Stimulated activated CD4-positive, alpha-beta T cell treated with anti-CD3 and anti-CD28 coated beads, Interleukin-12 subunit alpha, Interleukin-12 subunit beta, amount 100 ng/mL, for 4 hours (primary cell): ENCODE measurements around the gene CRYGN.

Experiments used
- DNase-seq: peaks from one replicate; pipeline ENCODE4 v3.0.0-alpha.2; 2020

Gene CRYGN

DNA sequence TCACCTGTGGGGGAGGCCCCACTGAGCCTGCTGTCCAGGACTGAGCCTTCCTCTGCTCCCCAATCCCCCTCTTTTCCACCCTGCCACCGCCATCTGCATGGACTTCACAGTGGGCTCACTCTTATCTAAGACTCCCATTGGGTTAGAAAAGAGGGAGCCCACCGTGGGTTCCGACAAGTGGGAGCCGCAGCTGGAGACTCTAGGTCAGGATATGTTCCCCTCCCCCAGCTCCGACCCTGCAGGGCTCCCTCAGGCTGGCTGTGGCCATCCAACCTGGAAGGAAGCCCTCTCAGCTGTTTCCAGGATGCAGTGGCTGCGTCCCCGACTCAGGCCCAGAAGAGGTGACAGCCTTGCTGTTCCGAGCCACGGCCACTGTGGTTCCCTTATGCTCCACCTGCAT, 34.9 kb downstream of the CRYGN start:
- DNase-seq: no peak

DNA sequence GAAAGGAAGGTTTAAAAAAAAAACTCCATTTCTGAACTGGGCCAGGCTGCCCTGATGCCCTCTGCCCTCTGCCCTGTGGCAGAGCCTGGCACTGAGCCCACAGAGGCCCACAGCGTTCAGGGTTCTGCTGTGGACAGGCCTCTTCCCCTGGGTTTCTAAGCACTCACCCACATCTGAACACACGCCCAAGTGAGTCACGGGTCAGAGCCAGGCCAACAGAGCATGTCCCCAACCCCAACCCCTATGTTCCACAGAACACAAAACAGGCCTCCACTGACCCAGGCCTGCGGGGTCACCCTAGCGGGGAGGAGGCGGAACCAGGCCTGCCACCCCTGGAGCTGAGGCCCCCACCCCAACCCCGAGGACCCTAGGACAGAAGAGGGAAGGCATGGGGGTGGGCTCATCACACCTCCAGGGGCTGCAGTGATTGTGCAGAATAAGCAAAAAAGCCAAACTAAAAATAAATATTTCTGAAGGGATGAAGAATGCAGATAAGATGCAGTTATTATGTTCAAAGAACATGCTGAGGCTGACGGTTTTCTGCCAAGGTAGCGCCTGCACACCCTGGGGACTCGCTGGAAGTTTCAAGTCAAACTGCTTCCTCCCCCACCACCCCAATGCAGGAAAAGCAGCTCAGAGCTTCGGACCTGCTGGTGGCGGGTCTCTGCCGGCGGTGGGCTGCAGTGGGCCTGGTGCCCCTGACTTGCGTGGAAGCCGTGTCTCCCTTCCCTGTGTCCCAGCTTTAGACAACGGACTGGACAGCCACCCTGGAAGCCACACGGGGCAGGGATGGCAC, 35.5 kb downstream of the CRYGN start:
- DNase-seq: no peak

DNA sequence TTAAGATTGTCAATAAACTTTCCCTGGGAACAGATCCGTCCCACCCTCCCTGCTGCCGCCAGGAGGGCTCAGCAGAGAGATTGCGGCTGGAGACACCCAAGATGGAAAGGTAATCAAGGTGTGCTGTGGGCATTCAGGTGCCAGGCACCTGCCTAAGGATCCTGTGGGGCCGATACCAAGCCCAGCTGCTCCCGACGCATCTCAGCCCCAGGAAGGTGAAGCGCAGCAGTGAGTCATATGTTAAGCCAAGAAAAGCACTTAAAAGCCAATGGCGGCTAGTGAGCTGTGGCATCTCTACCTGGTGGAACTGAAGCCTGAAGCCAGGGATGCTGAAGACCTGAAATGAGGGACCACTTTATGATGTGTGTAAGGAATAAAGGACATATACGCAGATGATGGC, 36.2 kb downstream of the CRYGN start:
- no peak for DNase-seq

DNA sequence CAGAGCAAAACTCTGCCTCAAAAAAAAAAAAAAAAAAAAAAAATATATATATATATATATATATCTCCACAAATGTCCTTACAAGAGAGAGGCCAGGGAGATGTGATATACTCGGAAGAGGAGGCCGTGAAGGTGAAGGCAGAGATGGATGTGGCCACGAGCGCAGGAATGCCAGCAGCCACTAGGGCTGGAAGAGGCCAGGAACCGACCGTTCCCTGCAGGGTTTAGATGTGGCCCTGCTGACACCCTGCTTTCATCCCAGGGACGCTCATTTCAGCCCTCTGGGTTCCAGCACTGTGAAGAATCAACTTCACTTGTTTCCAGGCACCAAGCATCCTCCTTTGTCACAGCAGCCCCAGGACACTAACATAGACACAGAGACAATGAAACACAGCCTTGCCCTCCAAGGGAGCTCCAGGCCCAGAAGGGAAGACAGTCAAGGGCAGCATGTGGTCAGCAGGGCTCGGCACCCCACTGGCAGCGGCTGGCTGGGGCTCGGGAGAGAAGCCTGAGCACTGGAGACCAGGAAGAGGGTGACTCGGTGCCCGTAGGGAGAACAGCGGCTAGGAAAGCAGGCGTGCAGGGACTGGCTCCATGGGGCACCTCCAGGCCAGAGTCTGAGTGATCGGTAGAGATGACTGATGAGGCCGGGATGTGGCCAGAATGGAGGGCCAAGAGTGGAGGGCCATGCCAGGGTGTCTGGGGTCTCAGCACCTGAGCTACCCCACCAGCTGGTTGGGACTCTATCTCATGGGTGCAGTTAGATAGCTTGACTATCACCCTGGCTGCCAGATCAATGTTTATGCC, 37.7 kb downstream of the CRYGN start:
- DNase-seq: no peak

DNA sequence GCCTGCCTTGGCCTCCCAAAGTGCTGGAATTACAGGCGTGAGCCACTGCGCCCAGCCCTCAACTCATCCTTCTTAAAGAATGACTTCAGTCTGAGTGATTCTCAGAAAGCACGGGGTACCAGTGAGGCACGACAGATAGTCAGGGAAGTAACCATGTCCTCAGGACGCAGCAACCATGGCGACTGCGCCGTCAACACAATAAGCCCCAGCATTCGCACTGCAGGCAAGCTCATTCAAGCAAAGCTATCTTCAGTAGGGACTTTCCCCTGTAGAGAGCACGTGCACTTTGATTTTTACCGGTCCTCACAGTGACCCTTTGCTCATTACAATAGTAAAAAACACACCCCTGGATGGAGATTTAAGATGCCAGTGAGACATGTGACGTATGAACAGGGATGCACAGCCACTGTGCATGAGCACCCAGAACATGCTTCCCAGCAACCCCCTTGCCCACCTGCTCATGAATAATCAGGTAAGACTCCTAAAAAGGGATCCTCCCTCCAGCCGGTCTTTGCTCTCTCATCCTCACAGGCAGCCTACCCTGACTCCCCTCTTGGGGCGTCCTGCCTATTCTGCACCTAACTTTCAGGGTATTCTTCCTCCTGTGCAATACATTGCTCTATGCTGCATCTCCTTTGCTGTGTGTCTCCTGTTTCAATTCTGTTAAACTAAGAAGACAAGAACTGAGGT, 39.2 kb downstream of the CRYGN start:
- DNase-seq: no peak

DNA sequence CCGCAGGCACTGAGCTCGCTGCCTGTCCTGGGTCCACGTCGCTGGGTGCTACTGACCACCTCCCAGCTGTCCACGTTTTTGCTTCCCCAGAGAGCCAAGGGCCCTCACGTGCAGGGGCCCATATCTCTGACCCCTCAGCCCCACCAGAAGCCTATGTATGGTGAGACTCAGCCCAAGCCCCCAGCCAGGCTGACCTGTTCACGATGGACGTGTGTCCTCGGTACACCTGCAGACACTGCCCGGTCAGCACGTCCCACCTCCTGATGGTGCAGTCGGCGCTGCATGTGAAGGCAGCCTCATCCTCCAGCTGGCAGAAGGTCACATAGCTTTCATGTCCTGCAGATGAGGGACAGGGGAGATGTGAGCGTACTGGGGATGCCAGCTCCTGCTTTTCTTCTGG, 40.0 kb downstream of the CRYGN start:
- no peak for DNase-seq

DNA sequence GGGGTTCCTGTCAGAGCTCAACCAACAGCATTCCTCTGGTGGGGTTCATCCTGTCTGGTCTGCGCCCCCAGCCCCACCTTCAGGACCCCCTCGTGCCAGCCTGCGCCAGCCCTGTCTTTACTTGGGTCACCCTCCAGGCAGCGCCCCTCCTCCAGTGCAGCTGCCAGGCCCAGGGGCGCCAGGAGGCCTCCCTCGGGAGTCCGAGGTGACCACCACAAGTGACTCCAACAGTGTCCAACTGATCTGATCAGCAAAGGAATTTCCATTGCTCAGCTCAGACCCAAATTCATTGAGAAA, 40.7 kb downstream of the CRYGN start:
- DNase-seq: no peak

DNA sequence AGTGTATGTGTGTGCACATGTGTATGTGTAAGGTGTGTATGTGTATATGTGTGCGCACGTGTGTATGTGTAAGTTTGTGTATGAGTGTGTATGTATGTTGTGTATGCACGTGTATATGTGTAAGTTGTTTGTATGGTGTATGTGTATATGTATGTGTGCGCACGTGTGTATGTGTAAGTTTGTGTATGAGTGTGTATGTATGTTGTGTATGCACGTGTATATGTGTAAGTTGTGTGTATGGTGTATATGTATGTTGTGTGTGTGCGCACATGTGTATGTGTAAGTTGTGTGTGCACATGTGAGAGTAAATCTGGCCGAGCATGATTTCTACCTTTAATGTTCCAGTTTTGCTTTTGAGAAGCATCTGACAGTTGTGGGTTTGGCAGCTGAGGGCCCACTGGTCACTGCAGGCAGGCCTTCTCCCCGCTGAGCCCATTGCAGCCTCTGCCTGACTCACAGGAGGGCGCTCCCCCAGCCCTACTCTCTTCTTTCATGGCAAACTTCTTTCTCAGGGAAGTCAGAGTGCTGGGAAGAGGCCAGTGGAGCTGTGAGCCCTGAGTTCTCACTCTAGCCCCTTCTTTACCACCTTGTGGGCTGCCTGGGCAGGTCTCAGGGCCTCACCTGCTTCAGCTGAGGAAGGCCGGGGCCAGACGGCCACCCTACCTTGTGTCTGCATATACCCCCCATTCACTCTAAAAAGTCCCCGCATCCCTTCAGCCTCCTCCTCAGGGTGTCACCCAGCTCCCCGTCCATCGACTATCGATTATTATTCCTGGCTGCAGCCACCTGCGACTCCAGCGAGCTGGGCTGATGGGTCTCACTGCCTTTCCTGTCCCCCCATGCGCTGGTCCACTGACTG, 41.3 kb downstream of the CRYGN start:
- DNase-seq: no peak

DNA sequence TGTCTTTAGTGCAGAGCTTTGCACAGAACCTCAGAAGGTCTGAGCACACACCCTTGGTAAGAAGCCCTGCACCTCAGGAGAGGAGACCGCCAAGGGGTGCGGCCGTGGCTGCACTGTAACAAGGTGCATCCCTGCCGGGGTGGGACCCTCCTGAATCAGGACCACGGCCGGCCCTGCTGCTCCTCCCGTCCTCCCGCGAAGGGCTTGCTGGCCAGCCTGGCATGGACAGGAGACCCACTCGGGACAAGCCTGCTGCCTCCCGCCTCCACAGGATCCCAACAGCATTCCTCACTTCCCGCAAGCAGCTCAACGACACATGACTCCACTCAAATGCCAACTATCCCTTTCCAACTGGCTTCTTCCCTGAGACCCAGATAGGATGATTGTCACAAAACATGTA, 42.9 kb downstream of the CRYGN start:
- DNase-seq: no peak

DNA sequence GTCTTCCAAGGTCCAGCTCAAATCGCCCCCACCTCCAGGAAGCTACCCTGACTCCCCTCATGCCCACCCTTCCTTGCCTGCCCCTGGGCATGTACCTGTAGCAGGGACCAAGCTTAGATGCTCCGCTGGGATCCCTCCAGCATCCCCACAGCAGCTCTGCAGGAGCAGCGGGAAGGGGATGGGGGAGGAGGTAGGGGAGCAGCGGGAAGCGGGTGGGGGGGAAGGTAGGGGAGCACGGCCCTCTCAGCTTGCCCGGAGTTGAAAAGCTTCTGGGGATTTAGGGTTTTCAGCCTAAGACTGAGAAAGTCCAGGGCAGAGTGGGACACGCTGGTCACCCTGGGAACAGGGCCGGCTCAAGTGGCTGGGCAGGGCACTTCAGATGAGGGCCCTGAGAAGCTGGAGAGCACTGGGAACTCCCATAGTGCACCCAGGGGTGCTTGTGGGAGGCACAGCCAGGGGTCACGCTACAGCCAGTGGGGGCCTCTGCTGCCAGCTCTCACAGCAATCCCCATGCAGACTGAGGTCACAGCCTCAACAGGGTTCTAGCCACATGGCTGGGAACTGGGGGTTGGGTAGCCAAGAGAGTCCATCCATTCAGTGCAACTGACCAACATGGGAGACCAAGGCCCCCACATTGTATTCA, 43.5 kb downstream of the CRYGN start:
- no peak for DNase-seq

DNA sequence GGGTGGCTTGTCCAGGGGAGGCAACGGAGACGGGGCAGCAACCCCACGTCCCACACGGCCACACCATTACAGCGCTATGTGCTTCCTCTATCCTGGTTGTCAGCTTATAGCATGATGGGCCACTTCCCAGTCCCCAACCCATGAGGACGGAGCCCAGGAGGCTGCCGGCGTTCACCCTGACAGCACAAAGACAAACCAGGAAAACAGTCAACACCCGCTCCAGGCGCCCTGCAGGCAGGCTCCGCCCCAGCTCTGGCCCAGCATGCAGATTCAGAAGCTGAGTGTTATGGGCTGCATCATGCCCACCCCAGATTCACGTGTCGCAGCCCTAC, 44.9 kb downstream of the CRYGN start:
- DNase-seq: no peak

DNA sequence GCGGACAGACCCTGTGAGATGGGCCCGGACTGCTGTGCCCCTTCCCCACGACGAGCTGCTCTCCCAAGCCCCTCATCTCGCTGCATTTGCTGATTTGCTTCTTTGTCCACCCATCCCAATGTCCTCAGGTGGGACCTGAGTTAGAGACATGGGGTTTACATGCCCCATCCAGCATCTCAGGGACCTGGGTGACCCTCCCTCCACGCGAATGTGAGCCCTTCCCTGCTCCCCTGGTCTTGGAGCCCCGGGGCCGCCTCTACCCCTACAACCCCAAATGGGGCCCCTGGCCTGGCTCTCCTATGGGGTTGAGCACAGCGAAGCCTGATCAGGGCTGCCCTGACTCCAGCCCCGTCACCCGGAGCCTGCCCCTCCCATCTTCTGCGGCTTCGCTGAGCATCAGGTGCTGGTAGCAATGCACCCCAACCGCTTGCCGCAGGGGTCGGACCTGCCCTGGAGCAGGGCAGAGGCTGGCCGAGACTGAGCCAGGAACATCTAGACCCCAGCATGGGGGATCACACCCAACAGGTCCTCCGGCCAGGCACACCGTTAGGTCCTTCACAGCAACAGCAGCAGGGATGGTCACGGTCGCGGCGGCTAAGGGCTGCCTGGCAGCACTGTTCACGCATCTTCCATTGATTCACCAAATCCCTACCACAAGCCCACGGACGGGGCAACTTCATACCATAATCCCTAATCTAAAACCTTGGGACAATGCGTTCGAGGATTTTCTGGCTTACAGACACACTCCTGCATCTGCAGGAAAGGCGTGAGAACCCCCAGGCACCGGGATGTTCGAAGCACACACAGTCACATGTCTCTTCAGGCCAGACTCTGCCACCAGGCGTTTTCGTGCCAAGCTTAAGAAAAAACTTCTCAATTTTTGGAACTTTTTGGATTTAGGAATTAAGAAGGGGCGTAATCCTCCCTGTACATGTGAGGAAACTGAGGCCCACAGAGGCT, 45.6 kb downstream of the CRYGN start:
- DNase-seq: no peak

DNA sequence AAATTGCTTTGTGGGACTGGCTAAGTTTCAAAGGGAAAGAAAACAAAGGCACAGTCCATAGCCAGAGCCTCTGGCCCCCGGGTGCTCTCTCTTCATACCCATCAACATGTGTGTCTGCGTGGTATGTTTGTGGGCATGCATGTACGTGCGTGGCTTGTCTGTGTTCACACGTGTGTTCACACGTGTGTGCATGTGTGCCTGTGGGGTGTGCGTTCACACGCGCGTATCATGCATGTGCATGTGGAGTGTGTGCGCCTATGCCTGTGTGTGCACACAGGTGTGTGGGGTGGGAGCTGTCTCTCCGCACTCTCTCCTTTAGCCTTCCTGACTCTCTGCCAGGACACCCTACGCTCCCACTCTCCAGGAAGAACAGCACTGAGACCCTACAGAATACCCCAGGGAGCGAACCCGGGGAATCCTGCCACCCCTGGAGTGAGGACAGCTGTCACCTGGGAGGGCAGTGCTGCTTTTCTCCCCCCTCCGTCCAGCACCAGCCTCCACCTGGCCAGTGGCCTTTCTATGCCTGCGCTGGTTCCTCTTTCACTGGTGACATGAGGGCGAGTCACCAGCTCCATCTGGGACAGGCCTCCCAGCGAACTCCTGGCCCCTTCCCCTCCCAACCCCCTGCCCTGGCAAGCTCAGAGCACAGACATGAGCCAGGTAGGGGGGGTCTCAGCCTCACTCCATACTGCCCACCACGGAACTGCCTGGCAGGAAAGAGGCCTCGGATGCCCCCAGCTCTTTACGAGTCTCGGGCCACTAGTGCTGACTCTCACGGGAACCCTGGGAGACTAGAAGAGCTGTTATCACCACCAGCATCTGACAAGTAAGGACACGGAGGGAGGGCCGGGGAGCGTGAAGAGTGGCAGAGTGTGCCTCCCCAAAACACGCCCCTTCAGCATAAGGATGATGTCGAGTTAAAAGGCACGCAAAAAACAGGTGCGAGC, 46.6 kb downstream of the CRYGN start:
- DNase-seq: no peak

DNA sequence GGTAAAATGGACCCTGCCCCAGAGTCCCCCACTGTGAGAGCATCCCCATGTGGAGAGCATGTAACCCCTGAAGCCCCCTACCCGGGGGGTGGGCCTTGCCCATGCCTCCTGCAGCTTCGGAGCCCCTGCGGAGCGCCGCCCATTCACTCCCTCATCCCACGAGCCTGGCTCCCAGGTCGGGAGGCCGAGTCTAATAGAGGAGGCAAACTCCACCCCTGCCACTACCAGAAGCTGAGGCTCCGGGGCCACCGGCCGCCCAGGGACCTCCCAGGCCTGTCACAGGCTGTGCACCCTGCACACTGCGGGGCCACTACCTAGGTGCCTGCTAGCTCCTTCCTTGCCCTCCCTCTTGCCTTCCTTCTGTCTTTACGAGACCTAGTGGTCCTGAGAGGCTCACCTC, 47.5 kb downstream of the CRYGN start:
- no peak for DNase-seq

DNA sequence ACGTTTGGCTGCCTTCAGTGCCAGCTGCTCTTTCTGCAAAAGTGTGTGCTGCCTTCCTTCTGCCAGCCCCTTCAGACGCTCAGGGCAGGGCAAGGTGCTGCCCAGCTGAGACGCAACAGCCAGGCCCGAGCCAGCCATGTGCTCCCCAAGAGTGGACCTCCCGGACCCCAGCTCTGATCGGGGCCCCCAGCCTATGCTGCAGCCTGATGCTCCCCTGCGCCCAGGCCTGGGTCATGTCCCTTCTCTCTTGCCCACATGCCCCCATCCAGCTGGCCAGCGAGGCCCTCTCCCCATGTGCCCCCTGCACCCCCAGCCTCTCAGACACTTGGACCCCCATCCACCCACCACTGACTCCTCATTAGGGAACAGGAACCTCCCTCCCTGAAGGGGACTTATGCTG, 47.9 kb downstream of the CRYGN start:
- no peak for DNase-seq

DNA sequence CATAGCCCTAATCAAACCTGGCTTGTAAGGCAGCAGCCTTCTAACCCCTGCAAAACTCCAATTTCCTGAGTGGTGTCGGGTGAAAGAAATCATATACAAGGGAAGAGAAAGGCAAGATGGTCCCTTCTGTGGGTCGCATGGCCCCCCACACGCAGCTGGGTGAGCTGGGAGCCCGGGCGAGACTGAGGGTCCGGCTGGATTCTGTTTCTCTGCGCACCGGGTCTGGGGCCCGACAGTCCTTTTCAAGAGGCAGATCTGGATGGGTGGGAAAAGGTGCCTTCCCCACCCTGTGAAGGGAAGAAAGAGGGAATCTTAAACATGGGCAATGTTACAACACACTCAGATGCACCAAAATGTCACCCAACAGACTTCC, 48.6 kb downstream of the CRYGN start:
- DNase-seq: no peak

DNA sequence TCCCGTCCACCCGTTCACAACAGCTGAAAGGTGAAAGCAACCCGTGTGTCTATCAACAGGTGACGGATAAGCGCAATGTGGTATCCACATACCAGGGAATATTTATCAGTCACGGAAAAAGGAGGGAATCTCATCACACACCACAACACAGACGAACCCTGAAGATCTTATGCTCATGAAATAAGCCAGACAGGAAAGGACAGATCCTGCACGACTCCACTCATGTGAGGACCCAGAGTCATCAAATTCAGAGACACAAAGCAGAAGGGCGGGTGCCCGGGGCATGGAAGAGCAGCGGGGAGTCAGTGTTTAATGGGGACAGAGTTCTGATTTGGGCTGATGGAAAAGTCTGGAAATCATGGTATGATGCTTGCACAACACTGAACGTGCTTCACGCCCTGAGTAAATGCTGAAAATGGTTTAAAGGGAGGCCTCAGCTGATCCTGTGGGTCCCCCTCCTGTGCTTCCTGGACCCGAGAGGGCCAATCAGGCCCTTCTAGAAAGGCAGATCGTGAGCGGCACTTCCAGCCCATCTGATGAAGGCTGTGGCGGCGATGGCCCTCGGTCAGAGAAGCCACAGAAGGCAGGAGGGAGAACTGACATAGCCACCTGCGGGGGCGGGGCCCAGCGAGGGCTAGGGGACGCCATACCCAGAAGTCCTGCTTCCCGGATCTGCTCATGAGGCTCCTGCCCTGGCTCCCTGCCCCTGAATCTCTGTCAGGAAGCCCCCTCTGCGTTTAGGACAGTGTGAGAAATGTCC, 49.2 kb downstream of the CRYGN start:
- DNase-seq: no peak

DNA sequence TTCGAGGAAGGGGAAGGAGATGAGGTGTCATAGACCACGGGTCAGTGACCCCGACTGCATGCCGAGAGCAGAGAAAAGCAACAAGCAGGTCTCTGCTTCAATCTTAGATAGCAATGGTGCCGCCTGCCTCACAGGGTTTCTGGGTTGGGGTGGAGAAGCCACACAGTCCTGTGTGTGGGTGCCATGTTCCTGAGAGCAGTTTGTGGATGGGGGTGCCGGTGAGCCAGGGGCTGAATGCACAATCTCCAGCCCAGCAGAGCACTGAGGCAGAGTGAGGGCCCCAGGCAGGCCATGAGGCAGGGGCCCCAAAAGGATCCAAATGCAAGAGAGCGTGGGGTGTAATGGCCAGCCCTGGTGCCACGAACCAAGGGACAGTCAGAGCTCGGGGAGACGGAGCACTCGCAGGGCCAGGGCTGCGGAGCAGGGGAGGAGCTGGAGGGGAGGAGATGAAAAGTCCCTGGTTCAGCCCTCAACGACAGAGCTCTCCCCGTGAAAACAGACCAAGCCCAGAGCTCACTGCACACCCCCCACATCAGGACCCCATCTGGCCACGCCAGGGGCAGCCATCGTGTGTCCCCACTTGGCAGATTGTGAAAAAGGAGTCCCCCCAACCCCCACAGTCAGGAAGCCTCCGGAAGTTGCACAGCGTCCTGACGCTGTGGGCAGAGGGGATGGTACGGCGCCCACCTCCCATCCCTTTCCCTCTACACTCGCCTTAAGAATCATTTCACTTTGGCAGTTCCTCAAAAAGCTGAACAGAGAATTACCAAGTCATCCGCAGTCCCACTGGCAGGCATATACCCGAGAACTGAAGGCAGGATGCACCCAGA, 50.0 kb downstream of the CRYGN start:
- DNase-seq: no peak
